H1 (cell line): Measurements from ENCODE around the gene NXPE1. TPM values are rescaled to one million over a fixed set of nuclear protein-coding genes. Genes with fewer than 3 reads are reported as not detected.

Source experiments
- CTBP2 ChIP-seq: IDR thresholded peaks from 2 replicates; pipeline ENCODE4 v1.7.0; 2011; ENCODE audit warnings: borderline replicate concordance, mild to moderate bottlenecking, moderate library complexity, mixed read lengths, low read length; ENCODE audit not compliant: insufficient read depth, insufficient read length
- FOSL1 ChIP-seq: IDR thresholded peaks from 2 replicates; pipeline ENCODE4 v1.6.1; 2011; ENCODE audit warnings: mild to moderate bottlenecking, low read depth, low read length, moderate library complexity; ENCODE audit not compliant: insufficient read depth
- HDAC2 ChIP-seq, 2 experiments: fragments of 300-600 bp in 1 of 2; sonication (generic) in 1 of 2; IDR thresholded peaks; 2 replicates each; pipeline ENCODE4 v1.6.1; 2011 to 2012; ENCODE audit warnings: low read depth in 2 of 2, low read length in 2 of 2, mild to moderate bottlenecking in 2 of 2, moderate library complexity in 2 of 2, borderline replicate concordance in 1 of 2, inconsistent platforms in 1 of 2
- polyA plus RNA-seq, 7 experiments: library from polyadenylated mRNA; depleted of rRNA in 3 of 7; stranded (reverse) in 5 of 7; unstranded in 2 of 7; fragments of >200 nt in 5 of 7; fragments of 200-250 nt in 2 of 7; gene quantifications; 1 replicate in 5 of 7; 2 replicates in 1 of 7; 4 replicates in 1 of 7; pipeline versions ENCODE4 v1.2.1 to v1.2.3, GENCODE V29; 2011 to 2013; ENCODE audit warnings: missing spikeins in 2 of 7, mixed read lengths in 2 of 7
- total RNA-seq: library from RNA; stranded (reverse); fragmentation: NEBNext Ultra II Directional; extraction: Animal tissue kit (Norgen Biotek cat#: 25700); gene quantifications from 2 replicates; pipeline ENCODE4 v1.2.1, GENCODE V29; 2021

The NXPE1 gene
- total and polyA plus RNA-seq, 2 of the 8 experiments (the other 6 are each of a cell fraction or from before 2014, with no cell fraction given) = not detected

DNA sequence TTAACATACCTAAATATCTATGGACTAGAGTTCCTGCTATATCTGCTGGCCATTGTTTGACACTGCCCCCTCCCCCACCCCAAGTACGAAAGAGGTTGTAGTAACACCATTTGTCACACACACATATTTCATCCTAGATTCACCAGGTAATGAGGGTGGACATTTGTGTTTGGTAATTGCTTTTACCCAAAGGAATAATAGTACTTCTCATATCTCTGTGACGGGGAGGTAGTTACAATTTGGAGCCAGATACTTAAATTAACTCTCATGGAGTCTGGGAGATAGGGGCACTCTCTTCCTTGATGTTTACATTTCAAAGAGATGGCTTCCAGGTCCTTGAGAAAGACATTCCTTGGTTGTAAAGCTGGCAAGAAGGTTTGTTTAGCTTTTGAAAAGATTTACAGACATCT, 81.7 kb downstream of the NXPE1 start (continued):
- TF ChIP-seq HDAC2 (IDR thresholded peaks at IDR 0.05; ENCODE audit: borderline replicate concordance in 1 of 2, low read depth in 2 of 2, low read length in 2 of 2) (no peak), FOSL1 (no peak), CTBP2 (no peak)
